Bronchial epithelial cell (primary cell): Measurements from ENCODE around the gene SMARCC2. TPM values are rescaled to one million over a fixed set of nuclear protein-coding genes. Genes with fewer than 3 reads are reported as not detected.

ENCODE experiments used
- DNase-seq: peaks from one replicate; pipeline ENCODE4 v3.0.0-alpha.2; 2010; ENCODE audit warnings: low read depth
- FAIRE-seq: peaks from 2 replicates; lab custom pipeline; 2011; peaks lifted over from hg19 to GRCh38; lab: Jason Lieb, UNC
- H3K27me3 ChIP-seq: 2 replicates; pipeline ENCODE4 v1.5.1; 2011; ENCODE audit warnings: low read length; ENCODE audit not compliant: control insufficient read depth, insufficient read depth
- H3K36me3 ChIP-seq: 2 replicates; pipeline ENCODE4 v1.5.1; 2011; ENCODE audit warnings: low read length; ENCODE audit not compliant: control insufficient read depth, insufficient read depth
- H3K4me3 ChIP-seq: 2 replicates; pipeline ENCODE4 v1.5.1; 2011; ENCODE audit warnings: mild to moderate bottlenecking, low read depth, low read length, control low read depth
- CTCF ChIP-seq: IDR thresholded peaks from 2 replicates; pipeline ENCODE4 v1.5.1; 2011; ENCODE audit warnings: mild to moderate bottlenecking, moderate library complexity, low read length, control low read depth, inconsistent platforms; ENCODE audit not compliant: insufficient read depth, severe bottlenecking
- total RNA-seq: library from RNA; depleted of rRNA; stranded (reverse); fragments of >200 nt; gene quantifications from 2 replicates; pipeline ENCODE4 v1.2.1, GENCODE V29; 2014

SMARCC2 gene
- total RNA-seq, 1 donor from 2014 or later = 14.0 TPM

DNA sequence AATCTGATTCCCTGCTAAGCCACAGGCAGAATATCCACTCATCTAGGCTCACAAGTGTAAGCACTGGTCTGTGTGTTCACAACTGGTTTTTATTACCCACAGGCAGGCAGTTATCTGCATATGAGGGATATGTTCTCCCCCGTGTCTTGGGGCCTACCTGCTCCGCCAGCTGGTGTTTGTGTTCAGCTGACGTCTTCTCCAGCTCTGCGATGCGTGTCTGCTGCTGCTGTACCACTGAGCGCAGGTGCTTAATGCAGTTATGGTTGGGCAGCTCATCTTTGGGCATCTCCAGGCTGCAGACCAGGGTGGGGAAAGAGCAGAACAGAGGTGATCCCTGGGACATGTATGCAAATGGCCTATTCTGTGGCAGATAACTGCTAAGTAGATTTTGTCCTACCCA is 18.7 kb upstream of the SMARCC2 start:
- no peak for DNase-seq
- peaks cover 33% of the 10 kb centered on the region for H3K36me3 ChIP-seq
- no peak for TF ChIP-seq CTCF
- peak; percentile 68 for FAIRE-seq
- no peak overlapping the region for H3K4me3 ChIP-seq
- H3K27me3 ChIP-seq = no peaks in the 10 kb centered on the region

GRCh38 chr12:56206452-56207166 is 17.3 kb upstream of the SMARCC2 start:
- peak; percentile 78 for TF ChIP-seq CTCF
- Histone ChIP-seq H3K4me3 (no peak overlapping the region), H3K36me3 (peaks cover 28% of the 10 kb centered on the region), H3K27me3 (no peaks in the 10 kb centered on the region)
- FAIRE-seq = no peak
- peak; percentile 59 for DNase-seq

GRCh38 chr12:56205445-56205844 is 16.2 kb upstream of the SMARCC2 start:
- no peak for FAIRE-seq
- no peak for DNase-seq
- H3K36me3 ChIP-seq = peaks cover 24% of the 10 kb centered on the region
- TF ChIP-seq CTCF = no peak
- H3K4me3 ChIP-seq = no peak overlapping the region
- no peaks in the 10 kb centered on the region for H3K27me3 ChIP-seq

DNA sequence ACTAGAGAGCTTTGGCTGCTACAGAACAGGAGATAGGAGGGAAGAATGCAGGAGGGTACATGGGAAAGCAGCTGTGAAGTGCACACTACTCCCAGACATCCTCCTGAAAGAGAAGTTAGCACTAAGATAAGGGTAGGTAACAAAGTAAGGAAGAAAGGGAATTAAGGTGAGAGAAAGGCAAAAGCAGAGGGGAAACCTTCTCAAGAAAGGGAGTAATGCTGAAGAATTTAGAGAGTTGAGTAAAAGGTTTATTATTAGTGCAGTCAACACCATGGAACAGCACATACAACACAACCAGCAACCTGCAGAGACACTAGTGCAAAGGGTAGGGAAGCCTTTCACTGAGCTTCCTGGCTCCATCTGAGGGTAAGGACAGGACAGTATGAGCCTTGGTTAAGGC is 15.0 kb upstream of the SMARCC2 start:
- H3K27me3 ChIP-seq = no peaks in the 10 kb centered on the region
- peaks cover 19% of the 10 kb centered on the region for H3K36me3 ChIP-seq
- H3K4me3 ChIP-seq = no peak overlapping the region
- no peak for TF ChIP-seq CTCF
- DNase-seq = no peak
- FAIRE-seq = no peak

- H3K27me3 ChIP-seq = no peaks in the 10 kb centered on the region
- TF ChIP-seq CTCF = no peak
- H3K36me3 ChIP-seq = peaks cover 14% of the 10 kb centered on the region
- DNase-seq (no peak), FAIRE-seq (no peak)
- no peak overlapping the region for H3K4me3 ChIP-seq
These were observed 13.6 kb upstream of the SMARCC2 start for GRCh38 chr12:56202838-56203237.

- Histone ChIP-seq H3K4me3 (no peak overlapping the region), H3K27me3 (no peaks in the 10 kb centered on the region), H3K36me3 (peaks cover 10% of the 10 kb centered on the region)
- FAIRE-seq (no peak), DNase-seq (no peak)
- no peak for TF ChIP-seq CTCF
These were observed 13.1 kb upstream of the SMARCC2 start for GRCh38 chr12:56202366-56202765.
